PC-3 (cell line): Measurements from ENCODE around the gene TAS2R10.

ENCODE experiments used
- EZH2phosphoT487 ChIP-seq: fragments of 300-600 bp; sonication (generic); IDR thresholded peaks from 2 replicates; pipeline ENCODE4 v1.6.1; 2018; ENCODE audit warnings: mild to moderate bottlenecking, antibody characterized with exemption, low read length, borderline replicate concordance
- TF ChIP-seq, protein P1 (sequence below): fragments of 300-600 bp; sonication (generic); conservative IDR thresholded peaks from 2 replicates; pipeline ENCODE4 v1.5.1; 2017; ENCODE audit warnings: antibody characterized with exemption, low read depth, mild to moderate bottlenecking, low read length

GRCh38 chr12:10849425-10849878 is 23.3 kb upstream of the TAS2R10 start, which contains the start of gene PRR4:
- TF ChIP-seq, protein P1, sequence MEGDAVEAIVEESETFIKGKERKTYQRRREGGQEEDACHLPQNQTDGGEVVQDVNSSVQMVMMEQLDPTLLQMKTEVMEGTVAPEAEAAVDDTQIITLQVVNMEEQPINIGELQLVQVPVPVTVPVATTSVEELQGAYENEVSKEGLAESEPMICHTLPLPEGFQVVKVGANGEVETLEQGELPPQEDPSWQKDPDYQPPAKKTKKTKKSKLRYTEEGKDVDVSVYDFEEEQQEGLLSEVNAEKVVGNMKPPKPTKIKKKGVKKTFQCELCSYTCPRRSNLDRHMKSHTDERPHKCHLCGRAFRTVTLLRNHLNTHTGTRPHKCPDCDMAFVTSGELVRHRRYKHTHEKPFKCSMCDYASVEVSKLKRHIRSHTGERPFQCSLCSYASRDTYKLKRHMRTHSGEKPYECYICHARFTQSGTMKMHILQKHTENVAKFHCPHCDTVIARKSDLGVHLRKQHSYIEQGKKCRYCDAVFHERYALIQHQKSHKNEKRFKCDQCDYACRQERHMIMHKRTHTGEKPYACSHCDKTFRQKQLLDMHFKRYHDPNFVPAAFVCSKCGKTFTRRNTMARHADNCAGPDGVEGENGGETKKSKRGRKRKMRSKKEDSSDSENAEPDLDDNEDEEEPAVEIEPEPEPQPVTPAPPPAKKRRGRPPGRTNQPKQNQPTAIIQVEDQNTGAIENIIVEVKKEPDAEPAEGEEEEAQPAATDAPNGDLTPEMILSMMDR, result no peak
- TF ChIP-seq EZH2phosphoT487, result no peak
